OCI-LY3 (cell line): ENCODE measurements around the gene CSNK2A2.

Experiments used
- EZH2phosphoT487 ChIP-seq: fragments of 200-600 bp; shearing (Covaris generic); IDR thresholded peaks from 2 replicates; pipeline ENCODE4 v1.6.1; 2018; ENCODE audit warnings: antibody characterized with exemption, mixed run types, low read depth
- TF ChIP-seq, protein P1 (sequence below): fragments of 200-600, 300-600 bp; sonication (generic); IDR thresholded peaks from 2 replicates; pipeline ENCODE4 v1.5.1; 2014; ENCODE audit warnings: antibody characterized with exemption, low read length, low read depth

DNA sequence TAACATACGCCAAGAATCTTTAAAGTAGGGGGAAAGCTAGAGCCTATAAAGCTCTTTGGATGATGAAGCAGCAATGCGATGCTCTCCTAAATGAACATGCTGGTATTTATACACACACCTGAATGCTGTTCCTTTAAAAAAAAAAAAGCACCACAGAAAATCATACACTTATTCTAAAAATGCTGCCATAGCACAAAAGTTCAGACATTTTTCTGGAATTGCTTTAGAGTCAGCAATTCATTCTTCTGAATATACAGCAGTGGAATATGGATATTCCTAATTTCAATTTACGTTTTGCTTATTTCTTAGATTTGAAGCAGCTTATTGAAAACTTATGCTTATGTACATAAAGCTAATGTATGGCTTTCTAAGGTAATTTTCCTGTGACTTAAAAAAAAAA is 3.1 kb downstream of the CSNK2A2 start:
- TF ChIP-seq, protein P1, sequence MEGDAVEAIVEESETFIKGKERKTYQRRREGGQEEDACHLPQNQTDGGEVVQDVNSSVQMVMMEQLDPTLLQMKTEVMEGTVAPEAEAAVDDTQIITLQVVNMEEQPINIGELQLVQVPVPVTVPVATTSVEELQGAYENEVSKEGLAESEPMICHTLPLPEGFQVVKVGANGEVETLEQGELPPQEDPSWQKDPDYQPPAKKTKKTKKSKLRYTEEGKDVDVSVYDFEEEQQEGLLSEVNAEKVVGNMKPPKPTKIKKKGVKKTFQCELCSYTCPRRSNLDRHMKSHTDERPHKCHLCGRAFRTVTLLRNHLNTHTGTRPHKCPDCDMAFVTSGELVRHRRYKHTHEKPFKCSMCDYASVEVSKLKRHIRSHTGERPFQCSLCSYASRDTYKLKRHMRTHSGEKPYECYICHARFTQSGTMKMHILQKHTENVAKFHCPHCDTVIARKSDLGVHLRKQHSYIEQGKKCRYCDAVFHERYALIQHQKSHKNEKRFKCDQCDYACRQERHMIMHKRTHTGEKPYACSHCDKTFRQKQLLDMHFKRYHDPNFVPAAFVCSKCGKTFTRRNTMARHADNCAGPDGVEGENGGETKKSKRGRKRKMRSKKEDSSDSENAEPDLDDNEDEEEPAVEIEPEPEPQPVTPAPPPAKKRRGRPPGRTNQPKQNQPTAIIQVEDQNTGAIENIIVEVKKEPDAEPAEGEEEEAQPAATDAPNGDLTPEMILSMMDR: no peak
- no peak for TF ChIP-seq EZH2phosphoT487
